DOHH2 (cell line): ENCODE measurements around the gene TECR.

Experiments
- CTCF ChIP-seq: fragments of 200-600 bp; sonication (generic); IDR thresholded peaks from one replicate; pipeline ENCODE4 v1.5.1; 2014; ENCODE audit warnings: antibody characterized with exemption, mild to moderate bottlenecking, low read depth, low read length; ENCODE audit not compliant: poor library complexity, severe bottlenecking
- EZH2phosphoT487 ChIP-seq: fragments of 200-600 bp; sonication (generic); IDR thresholded peaks from 2 replicates; pipeline ENCODE4 v1.6.1; 2017; ENCODE audit warnings: borderline replicate concordance, mild to moderate bottlenecking, antibody characterized with exemption, low read length, moderate library complexity, mixed read lengths

GRCh38 chr19:14612657-14613056, 83.3 kb downstream of the TECR start:
- TF ChIP-seq CTCF = no peak
- TF ChIP-seq EZH2phosphoT487 = no peak
